ENCODE data around the gene MINDY4. TPM values are rescaled to one million over a fixed set of nuclear protein-coding genes. Genes with fewer than 3 reads are reported as not detected.
"Not testable (repeated sequence)": the region's sequence is repeated elsewhere in the genome, so short reads cannot be mapped to it uniquely, and the experiment has no call there.

Gene MINDY4
- total RNA-seq, 1 experiment from 2014 or later = 3.5 TPM

DNA sequence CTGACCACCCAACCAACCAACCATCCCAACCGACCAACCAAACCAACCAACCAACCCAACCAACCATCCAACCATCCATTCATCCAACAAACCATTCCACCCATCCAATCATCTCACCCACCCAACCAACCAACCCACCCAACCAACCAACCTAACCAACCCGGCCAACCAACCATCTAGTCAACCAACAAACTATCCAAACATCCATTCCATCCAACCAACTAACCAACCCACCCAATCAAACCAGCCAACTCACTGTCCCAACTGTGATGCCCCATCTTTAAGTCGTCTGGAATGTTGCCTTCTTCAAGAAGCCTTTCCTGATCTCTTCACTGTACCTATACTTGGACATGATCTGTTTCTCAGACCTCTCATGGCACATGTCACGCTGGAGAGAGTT, 31.6 kb downstream of the MINDY4 start:
- no peak for DNase-seq (ENCODE audit: low spot score)

- peak; percentile 46 for DNase-seq (ENCODE audit: low spot score)
Measured at GRCh38 chr7:30804078-30804661, 33.0 kb downstream of the MINDY4 start.

GRCh38 chr7:30805081-30805691, 34.0 kb downstream of the MINDY4 start:
- no peak for DNase-seq (ENCODE audit: low spot score)

DNA sequence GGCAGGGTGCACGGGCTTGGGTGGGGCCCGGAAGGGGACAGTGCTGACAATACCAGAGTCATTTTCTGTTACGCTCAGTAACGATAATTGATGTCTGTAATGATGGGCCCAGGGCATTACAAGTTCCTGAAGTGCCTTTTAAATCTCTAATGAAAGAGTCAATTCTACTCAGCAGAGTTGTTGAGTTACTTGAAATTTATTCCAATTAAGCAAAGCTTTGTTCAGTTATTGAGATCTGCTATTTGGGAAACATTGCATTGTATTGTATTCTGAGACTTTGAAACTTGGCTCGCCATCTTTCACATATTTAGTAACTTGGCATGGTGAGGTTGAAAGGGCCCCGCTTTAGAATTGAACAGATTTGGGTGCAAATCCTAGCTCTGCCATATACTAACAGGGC, 34.7 kb downstream of the MINDY4 start:
- no peak for DNase-seq (ENCODE audit: low spot score)

GRCh38 chr7:30807477-30807876, 36.3 kb downstream of the MINDY4 start:
- not testable (repeated sequence) for DNase-seq (ENCODE audit: low spot score)

GRCh38 chr7:30807941-30808340, 36.7 kb downstream of the MINDY4 start:
- DNase-seq (ENCODE audit: low spot score) = not testable (repeated sequence)

DNA sequence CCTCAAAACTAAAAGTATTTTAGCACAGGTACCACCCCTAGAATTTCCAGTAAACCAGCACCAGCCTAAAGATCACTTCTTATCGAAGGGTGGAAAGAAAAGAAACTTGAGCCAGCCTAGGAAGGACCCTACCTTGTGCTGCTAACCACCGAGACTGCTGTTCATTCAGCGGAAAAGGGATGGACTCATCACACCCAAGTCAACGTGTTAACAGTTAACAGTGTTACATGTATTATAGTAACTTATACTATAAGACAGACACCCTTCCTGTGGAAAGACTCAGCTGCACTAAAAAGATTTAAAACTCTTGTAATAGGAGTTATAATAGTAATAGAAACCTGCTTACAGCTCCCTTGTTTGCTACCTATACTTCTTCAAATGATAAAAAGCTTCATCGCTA, 39.8 kb downstream of the MINDY4 start:
- DNase-seq (ENCODE audit: low spot score) = no peak

GRCh38 chr7:30812676-30813075, 41.5 kb downstream of the MINDY4 start:
- no peak for DNase-seq (ENCODE audit: low spot score)

DNA sequence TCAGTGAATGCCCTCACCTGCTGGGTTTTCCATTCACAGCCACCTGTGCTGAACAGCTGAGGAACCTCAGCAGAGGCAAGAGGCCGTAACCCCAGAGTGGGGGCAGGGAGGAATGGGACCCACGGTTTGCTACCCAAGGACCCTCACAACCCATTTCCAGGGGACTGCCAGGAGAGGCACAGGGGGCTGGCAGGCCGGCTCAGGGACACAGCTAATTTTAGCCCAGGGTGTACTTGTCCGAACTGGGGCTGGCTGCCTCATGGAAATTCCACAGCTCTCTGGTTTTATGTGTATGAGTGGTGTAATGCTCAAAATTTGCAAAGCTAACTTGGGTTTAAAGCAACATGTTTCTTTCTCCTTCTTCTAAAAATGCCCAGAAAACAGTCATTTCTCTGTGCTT, 42.2 kb downstream of the MINDY4 start:
- DNase-seq (ENCODE audit: low spot score) = no peak

GRCh38 chr7:30814700-30815387, 43.6 kb downstream of the MINDY4 start:
- DNase-seq (ENCODE audit: low spot score) = no peak

- DNase-seq (ENCODE audit: low spot score) = no peak
Measured at GRCh38 chr7:30815388-30815854, 44.2 kb downstream of the MINDY4 start.

- no peak for DNase-seq (ENCODE audit: low spot score)
Measured at GRCh38 chr7:30815951-30816644, 44.9 kb downstream of the MINDY4 start.

DNA sequence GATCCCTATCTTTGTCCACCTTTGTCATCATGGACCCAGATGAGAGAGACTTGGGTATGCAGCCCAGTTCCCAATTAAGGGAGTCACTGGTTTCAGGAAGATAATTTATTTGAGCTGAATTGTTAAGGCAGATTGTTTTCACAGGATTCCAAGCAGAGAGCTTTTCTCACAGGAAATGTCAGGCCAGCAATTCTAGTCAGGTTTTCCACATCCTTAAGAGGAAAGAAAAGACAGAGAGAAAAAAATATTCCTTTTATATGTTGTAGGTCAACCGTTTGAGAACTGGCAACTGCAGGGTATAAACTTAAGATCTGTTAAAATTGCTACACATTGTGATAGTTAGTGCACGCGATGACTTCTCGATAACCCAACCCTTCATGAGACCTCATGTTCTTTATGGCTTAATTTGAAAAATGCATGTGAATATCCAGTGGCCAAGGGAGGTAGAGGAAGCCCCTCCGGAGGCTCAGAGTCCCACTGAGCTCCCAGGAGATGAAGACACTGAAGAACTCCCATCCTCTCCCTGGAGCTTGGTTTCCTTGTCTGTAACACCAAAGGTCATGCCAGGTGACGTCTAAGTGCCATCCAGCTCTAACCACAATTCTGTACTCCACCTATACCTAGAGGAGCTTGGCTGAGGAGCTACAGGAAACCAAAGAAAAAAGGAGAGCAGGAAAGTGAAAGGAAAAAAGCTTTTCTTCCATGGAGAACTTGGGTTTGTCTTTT, 45.6 kb downstream of the MINDY4 start:
- no peak for DNase-seq (ENCODE audit: low spot score)

DNA sequence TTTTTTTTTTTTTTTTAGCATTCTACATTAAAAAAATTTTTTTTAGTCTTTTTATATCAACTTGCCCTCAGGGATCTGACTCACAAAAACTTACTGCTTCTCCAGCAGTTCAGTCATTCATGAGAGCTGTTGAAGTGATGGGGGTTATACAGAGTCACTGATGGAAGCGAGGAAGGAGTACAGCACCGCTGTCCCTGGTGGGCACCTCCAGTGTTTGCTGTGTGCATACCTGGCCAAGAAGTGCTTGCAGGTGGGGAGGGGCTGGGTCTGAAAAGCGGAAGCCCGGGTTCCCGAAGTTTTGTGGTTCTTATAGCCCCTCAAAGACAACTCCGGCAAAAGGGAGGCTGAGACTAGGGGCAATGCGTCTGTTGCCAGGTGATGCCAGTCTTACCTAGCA, 46.2 kb downstream of the MINDY4 start:
- DNase-seq (ENCODE audit: low spot score) = no peak

GRCh38 chr7:30824821-30825720, 53.9 kb downstream of the MINDY4 start:
- no peak for DNase-seq (ENCODE audit: low spot score)

DNA sequence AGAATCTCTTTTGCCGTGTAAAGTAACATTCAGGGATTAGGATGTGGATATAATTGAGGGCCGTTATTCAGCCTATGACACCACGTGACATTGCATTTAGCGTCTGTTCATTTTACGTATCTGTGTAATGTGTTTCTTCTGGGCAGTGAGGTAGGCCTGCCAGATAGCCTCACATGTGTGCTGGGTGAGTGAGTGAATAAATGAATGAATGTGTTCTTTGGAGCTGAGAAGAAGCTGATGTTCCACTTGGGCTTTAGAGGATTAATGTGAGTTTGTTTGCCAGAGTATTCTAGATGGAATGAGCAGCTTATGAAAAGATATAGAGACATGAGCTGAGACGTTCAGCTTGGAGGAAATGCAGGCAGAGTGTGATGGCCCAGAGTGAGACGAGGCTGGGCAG, 55.0 kb downstream of the MINDY4 start:
- no peak for DNase-seq (ENCODE audit: low spot score)

DNA sequence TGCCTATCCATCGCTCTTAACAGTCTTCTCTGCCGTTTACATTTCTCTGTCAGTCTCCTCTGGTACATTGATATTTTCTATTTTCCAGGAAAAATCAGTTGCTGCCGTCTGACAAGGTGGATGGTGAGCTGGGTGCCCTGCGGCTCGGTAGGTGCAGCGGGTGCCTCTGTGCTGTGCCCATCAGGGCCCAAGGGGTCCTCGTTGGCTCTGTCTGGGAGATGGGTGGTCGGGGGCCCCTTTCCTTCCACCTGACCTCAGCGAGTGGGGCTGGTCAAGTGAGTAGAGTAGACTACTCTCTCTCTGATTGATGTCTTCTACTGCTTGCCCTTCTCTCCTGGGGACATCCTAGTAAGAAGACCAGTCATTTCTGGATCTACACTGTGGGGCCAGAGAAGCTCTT, 57.4 kb downstream of the MINDY4 start:
- DNase-seq (ENCODE audit: low spot score) = no peak

- DNase-seq (ENCODE audit: low spot score) = no peak
Measured at GRCh38 chr7:30829471-30829870, 58.3 kb downstream of the MINDY4 start.

DNA sequence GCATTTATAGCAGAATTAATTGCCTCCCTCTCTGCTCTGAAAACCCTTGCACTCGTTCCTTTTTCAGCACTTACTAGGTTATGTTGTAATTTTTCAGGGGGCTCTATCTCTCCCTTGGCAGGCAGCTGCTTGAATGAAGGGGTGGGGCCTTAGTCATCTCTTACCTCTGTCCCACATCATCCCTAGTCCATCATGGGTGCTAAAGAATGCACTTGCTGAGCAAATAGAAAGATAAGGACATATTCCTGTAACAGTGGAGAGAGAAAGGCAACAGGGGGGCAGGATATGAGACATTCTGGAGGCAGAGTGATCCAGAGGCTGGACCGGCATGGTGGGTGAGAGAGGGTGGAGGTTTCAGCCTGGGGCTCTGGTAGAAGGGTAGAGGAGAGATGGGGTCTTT, 60.0 kb downstream of the MINDY4 start:
- DNase-seq (ENCODE audit: low spot score) = no peak

DNA sequence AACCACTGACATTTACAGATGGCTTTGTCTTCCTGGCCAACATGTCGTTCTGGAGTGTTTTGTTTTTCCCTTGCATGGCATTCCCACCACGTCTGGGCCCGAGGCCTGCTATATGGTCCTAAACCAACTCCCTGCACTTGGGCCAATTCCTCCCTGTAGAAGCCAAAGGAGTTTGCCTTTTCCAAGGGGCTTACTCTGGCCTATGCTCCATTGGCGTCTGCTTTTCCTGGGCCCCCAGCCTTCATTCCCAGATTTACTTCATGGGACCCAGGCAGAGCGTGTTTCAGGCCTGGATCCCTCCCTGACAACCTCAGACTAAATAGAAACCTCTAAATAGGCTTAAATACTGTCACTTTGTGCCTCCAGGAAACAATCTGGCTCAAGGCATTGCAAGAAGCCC, 60.7 kb downstream of the MINDY4 start:
- DNase-seq (ENCODE audit: low spot score) = no peak

Measured in HT-29 (cell line).